SU-DHL-6 (cell line): ENCODE measurements around the gene CCDC73.
"Not testable (repeated sequence)": the region's sequence is repeated elsewhere in the genome, so short reads cannot be mapped to it uniquely, and the experiment has no call there.

Experiments used
- H2AFZ ChIP-seq: fragments of 200-600 bp; sonication (generic); 2 replicates; pipeline ENCODE4 v1.6.1; 2014; ENCODE audit warnings: low read depth, mild to moderate bottlenecking, moderate library complexity, mixed read lengths, antibody characterized with exemption, low read length; ENCODE audit not compliant: severe bottlenecking
- H3F3A ChIP-seq: fragments of 200-600 bp; shearing (Covaris generic); 2 replicates; pipeline ENCODE4 v1.6.0; 2016; ENCODE audit warnings: antibody characterized with exemption, mild to moderate bottlenecking; ENCODE audit not compliant: insufficient read depth
- H3K27ac ChIP-seq: fragments of 200-600 bp; sonication (generic); 2 replicates; pipeline ENCODE4 v1.5.1; 2016; ENCODE audit warnings: low read depth, mild to moderate bottlenecking, low read length, moderate library complexity, mixed read lengths
- H3K27me3 ChIP-seq: fragments of 200-600 bp; sonication (generic), shearing (Covaris generic); 2 replicates; pipeline ENCODE4 v1.6.0; 2014; ENCODE audit warnings: mild to moderate bottlenecking, low read length
- H3K36me3 ChIP-seq: fragments of 200-600 bp; sonication (generic); 2 replicates; pipeline ENCODE4 v1.6.1; 2014; ENCODE audit warnings: mild to moderate bottlenecking, low read length, mixed read lengths
- H3K4me2 ChIP-seq: fragments of 300-600, 200-600 bp; shearing (Covaris generic), sonication (generic); 2 replicates; pipeline ENCODE4 v1.6.0; 2014; ENCODE audit warnings: low read length, low read depth, mild to moderate bottlenecking; ENCODE audit not compliant: poor library complexity, severe bottlenecking
- H3K4me3 ChIP-seq: fragments of 200-600 bp; sonication (generic); 2 replicates; pipeline ENCODE4 v1.5.1; 2014; ENCODE audit warnings: antibody characterized with exemption, low read length, mild to moderate bottlenecking, mixed read lengths; ENCODE audit not compliant: insufficient read depth, poor library complexity, severe bottlenecking
- H3K79me2 ChIP-seq: fragments of 200-600 bp; sonication (generic); 2 replicates; pipeline ENCODE4 v1.6.1; 2014; ENCODE audit warnings: mild to moderate bottlenecking, low read length, moderate library complexity; ENCODE audit not compliant: insufficient read depth
- H3K9ac ChIP-seq: fragments of 200-600 bp; sonication (generic); 2 replicates; pipeline ENCODE4 v1.7.0; 2014; ENCODE audit warnings: mild to moderate bottlenecking, low read length
- H3K9me2 ChIP-seq: fragments of 200-600 bp; sonication (generic); replicated peaks from 2 replicates; pipeline ENCODE4 v1.6.1; 2014; ENCODE audit warnings: low read length; ENCODE audit not compliant: insufficient read depth
- H3K9me3 ChIP-seq: fragments of 200-600 bp; sonication (generic); 2 replicates; pipeline ENCODE4 v1.6.1; 2014; ENCODE audit warnings: low read length, mixed read lengths; ENCODE audit not compliant: insufficient read depth
- H4K20me1 ChIP-seq: fragments of 200-600 bp; sonication (generic); 2 replicates; pipeline ENCODE4 v1.6.1; 2014; ENCODE audit warnings: low read depth, mild to moderate bottlenecking, antibody characterized with exemption, low read length, moderate library complexity, mixed read lengths
- EZH2phosphoT487 ChIP-seq: fragments of 200-600 bp; sonication (generic), shearing (Covaris generic); conservative IDR thresholded peaks from 2 replicates; pipeline ENCODE4 v1.6.1; 2018; ENCODE audit warnings: mild to moderate bottlenecking, antibody characterized with exemption, low read length, moderate library complexity, mixed read lengths
- TF ChIP-seq, protein P1 (sequence below): fragments of 200-600 bp; sonication (generic); IDR thresholded peaks from one replicate; pipeline ENCODE4 v1.5.1; 2017; ENCODE audit warnings: antibody characterized with exemption, mild to moderate bottlenecking, low read length, moderate library complexity; ENCODE audit not compliant: insufficient read depth, poor library complexity, severe bottlenecking

Gene CCDC73

DNA sequence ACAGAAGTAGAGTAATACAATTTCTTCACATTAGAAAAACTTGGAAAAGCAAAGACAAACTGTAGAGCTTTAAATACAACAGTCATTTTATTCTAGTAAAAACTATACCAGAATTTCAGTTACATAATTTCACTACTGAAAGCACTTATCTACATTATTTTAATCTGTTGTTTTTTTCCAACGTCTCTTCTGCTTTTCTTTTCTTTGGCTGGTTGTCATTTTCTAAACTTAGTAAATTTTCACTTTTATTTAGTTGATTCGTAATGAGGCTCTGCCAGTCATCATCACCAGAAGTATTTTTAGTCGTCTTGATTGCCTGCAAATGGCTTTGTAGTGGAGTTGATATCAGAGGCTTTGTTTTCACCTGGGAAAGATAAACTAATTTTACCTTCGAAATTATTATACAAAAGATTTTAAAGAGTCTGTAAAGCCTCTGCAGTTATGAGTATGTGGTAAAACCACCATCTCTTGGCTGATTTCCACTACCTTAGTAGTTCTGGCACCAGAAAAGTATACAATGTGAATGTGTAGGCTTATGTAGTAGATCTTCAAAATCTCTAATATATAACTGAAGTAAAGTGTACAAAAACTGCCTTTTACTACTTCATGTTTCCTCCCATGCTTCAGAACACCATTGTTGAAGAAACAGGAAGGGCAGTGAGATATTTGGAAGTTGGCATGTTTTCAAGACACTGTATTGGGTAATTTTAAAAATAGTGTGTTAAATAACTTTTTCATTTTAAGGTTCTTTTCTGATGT, 191.6 kb downstream of the CCDC73 start:
- Histone ChIP-seq H3F3A (no peaks in the 10 kb centered on the region), H3K27ac (no peak overlapping the region), H4K20me1 (no peaks in the 10 kb centered on the region), H3K4me2 (no peak overlapping the region), H2AFZ (no peak overlapping the region), H3K79me2 (no peaks in the 10 kb centered on the region), H3K4me3 (no peak overlapping the region), H3K9me2 (no peaks in the 10 kb centered on the region), H3K9me3 (no peaks in the 10 kb centered on the region), H3K36me3 (peaks cover 22% of the 10 kb centered on the region; the same call in 1 of the 2 replicates), H3K27me3 (no peaks in the 10 kb centered on the region), H3K9ac (no peak overlapping the region)
- TF ChIP-seq, protein P1, sequence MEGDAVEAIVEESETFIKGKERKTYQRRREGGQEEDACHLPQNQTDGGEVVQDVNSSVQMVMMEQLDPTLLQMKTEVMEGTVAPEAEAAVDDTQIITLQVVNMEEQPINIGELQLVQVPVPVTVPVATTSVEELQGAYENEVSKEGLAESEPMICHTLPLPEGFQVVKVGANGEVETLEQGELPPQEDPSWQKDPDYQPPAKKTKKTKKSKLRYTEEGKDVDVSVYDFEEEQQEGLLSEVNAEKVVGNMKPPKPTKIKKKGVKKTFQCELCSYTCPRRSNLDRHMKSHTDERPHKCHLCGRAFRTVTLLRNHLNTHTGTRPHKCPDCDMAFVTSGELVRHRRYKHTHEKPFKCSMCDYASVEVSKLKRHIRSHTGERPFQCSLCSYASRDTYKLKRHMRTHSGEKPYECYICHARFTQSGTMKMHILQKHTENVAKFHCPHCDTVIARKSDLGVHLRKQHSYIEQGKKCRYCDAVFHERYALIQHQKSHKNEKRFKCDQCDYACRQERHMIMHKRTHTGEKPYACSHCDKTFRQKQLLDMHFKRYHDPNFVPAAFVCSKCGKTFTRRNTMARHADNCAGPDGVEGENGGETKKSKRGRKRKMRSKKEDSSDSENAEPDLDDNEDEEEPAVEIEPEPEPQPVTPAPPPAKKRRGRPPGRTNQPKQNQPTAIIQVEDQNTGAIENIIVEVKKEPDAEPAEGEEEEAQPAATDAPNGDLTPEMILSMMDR, result no peak
- TF ChIP-seq EZH2phosphoT487, result no peak

DNA sequence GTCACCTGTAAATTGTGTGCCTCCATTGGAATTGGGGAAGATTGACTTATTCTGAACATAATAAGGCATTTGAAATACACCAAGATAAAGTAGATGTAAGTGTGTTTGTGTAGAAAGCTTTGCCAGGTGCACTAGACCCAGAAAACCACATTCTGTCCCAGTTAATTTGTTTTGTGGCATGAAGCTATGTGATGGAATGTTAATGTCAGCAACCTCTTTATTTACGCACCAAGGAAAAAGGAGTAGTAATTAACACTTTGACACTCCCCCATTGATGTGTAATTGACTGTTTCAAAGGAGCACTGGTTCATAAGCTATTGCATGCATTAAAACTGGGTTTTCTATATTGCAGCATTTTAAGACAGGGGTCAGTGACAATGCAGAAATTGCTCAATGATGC, 196.5 kb downstream of the CCDC73 start:
- Histone ChIP-seq H3K79me2 (no peaks in the 10 kb centered on the region), H3K4me2 (no peak overlapping the region), H4K20me1 (no peaks in the 10 kb centered on the region), H3K9me3 (no peaks in the 10 kb centered on the region), H3F3A (no peaks in the 10 kb centered on the region), H3K27me3 (no peaks in the 10 kb centered on the region), H3K4me3 (no peak overlapping the region), H3K36me3 (peaks cover 28% of the 10 kb centered on the region; the same call in 1 of the 2 replicates), H3K9ac (no peak overlapping the region), H3K9me2 (no peaks in the 10 kb centered on the region), H3K27ac (no peak overlapping the region), H2AFZ (no peak overlapping the region)
- TF ChIP-seq EZH2phosphoT487, result no peak

DNA sequence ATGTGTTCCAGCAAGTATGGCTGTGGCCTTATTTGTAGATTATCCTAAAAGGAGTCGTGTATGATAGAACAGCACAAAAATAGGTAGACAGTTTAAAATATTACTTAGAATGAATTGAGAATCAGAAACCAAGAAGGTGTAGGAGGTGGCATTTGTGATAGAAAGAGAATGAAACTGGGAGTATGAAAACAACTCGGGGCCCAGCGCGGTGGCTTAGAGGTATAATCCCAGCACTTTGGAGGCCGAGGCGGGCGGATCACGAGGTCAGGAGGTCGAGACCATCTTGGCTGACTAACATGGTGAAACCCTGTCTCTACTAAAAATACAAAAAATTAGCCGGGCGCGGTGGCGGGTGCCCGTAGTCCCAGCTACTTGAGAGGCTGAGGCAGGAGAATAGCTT, 198.3 kb downstream of the CCDC73 start:
- not testable (repeated sequence) for H3K4me2 ChIP-seq, H3K79me2 ChIP-seq, H3K4me3 ChIP-seq, H3K27ac ChIP-seq, H3K9ac ChIP-seq, H3K9me3 ChIP-seq, H2AFZ ChIP-seq, H3K9me2 ChIP-seq, H3F3A ChIP-seq, H4K20me1 ChIP-seq, H3K27me3 ChIP-seq
- H3K36me3 ChIP-seq, result peaks cover 19% of the 10 kb centered on the region; the same call in 1 of the 2 replicates

DNA sequence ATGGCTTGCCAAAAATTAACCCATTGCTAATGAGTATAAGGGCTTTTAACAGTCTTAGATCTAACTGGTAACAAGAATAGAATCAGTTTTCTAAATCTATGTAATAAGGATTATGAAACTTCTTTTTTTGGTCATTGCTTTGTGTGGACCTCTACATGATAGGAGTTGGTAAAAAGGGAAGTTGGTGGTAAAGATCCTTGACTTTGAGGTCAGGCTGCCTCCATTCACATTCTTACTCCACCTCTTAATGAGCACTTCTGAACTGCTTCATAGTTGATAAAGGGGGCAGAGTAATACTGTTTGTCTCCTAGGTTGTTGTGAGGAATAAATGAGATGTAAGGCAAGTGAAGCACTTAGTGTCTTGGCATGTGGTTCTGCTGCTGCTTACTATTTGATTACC, 200.2 kb downstream of the CCDC73 start:
- Histone ChIP-seq H3K9ac (no peak overlapping the region), H3K79me2 (0 out of 2 replicates have a peak, but pooled peaks cover 7% of the 10 kb centered on the region), H3K36me3 (peaks cover 18% of the 10 kb centered on the region; the same call in 1 of the 2 replicates), H3K9me2 (no peaks in the 10 kb centered on the region), H3K27ac (no peak overlapping the region), H3K9me3 (no peaks in the 10 kb centered on the region), H2AFZ (no peak overlapping the region), H3K4me2 (no peak overlapping the region), H4K20me1 (no peaks in the 10 kb centered on the region), H3K4me3 (no peak overlapping the region), H3K27me3 (no peaks in the 10 kb centered on the region), H3F3A (no peaks in the 10 kb centered on the region)
- TF ChIP-seq, protein P1, result no peak
- TF ChIP-seq EZH2phosphoT487, result no peak
